22Rv1 (cell line): Measurements from ENCODE around the gene KIAA0825.

Experiments used
- CTCF ChIP-seq: fragments of 450-650 bp; IDR thresholded peaks from 2 replicates; pipeline ENCODE4 v1.5.1; 2017; ENCODE audit warnings: mild to moderate bottlenecking
- ZFX ChIP-seq: fragments of 450-650 bp; IDR thresholded peaks from 2 replicates; pipeline ENCODE4 v1.6.1; 2017; ENCODE audit warnings: antibody characterized with exemption, borderline replicate concordance

- TF ChIP-seq ZFX (no peak), CTCF (no peak)
Observed at GRCh38 chr5:94422812-94423211, 195.6 kb downstream of the KIAA0825 start.
